HG03439 (cell line): ENCODE measurements around the gene PAQR5.
"Not testable (repeated sequence)": the region's sequence is repeated elsewhere in the genome, so short reads cannot be mapped to it uniquely, and the experiment has no call there.

Experiments used
- ATAC-seq: cut with Tn5 transposase; IDR thresholded peaks from one replicate; pipeline ENCODE4 v1.9.1; 2021; ENCODE audit warnings: mild to moderate bottlenecking, moderate library complexity; ENCODE audit not compliant: unreplicated experiment

The PAQR5 gene

DNA sequence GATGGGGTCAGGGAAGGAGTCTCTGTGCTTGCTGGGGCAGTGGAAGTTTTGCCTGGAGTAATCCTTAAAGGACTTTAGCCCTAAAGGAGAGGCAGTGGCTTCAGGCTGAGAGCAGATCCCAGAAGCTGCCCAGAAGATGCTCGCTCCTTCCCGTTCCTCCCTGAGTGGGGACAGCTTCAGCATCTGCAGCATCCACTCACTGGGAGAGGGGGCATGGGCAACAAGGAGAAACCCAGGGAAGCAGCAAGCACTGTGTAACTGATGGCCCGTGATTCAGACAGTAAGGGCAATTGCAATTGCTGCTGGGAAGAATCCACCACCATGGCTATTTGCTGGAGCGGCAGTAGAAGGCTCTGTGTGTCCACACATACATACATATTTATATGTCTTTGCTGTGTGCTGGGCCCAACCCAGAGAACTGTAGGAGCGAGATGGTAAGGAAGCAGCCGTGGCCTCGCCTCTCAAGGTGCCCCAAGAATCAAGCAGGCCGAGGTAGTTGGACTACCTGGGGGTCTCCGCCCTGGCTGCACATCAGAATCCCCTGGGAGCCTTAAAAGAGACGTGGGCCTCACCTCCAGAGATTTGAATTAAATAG lies 5.8 kb upstream of the PAQR5 start:
- ATAC-seq = no peak

DNA sequence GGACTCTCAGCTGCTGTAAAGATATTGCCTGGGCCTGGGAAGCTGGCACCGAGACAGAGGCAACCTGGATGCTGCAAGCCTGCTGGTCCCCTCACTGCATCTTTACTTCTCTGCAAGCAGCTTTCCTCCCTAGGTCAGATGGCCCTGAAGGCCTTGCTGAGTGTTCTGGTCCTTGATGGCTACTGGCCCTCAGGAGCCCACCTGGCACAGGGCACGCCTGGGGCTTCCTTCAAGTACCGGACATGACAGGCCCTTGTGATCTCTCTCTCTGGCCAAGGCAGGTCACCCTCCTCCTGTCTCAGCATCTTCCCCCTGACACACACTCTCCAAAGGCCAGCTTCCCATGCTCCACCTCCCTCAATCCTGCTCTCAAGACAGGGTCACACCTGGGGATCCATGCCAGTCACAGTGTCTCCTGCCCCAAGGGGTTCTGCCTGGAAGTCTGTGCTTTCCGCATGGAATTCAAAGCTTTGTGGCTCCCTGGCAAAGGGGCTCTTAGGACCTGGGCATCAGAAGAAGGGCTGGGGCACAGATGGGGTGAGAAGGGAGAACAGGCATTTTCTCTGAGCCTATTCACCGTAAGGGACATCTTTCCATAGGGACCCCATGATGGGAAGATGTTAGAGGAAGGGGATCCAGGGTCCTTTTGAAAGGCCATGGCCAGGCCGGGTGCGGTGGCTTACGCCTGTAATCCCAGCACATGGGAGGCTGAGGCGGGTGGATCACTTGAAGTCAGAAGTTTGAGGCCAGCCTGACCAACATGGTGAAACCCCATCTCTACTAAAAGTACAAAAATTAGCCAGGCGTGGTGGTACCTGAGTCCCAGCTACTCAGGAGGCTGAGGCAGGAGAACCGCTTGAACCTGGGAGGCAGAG lies 4.7 kb upstream of the PAQR5 start:
- ATAC-seq = no peak

DNA sequence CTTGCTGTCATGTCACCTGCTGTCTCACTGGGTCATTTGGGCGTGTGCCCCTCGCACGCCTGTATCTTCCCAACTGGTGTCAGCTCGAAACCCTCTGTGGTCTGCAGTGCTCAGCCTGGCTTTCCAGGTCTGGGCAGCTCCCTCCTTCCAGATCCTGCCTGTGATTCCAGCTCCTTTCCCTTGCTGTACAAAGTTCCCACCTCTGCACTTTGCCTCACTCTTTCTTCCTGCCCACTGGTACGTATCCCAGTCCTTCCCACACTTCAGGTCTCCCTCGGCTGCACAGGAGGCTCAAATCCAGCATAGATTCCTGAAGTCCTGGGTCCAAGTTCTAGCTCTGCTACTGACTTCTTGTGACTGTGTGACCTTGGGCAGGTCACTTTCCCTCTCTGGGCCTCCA lies 2.1 kb upstream of the PAQR5 start:
- ATAC-seq = no peak

DNA sequence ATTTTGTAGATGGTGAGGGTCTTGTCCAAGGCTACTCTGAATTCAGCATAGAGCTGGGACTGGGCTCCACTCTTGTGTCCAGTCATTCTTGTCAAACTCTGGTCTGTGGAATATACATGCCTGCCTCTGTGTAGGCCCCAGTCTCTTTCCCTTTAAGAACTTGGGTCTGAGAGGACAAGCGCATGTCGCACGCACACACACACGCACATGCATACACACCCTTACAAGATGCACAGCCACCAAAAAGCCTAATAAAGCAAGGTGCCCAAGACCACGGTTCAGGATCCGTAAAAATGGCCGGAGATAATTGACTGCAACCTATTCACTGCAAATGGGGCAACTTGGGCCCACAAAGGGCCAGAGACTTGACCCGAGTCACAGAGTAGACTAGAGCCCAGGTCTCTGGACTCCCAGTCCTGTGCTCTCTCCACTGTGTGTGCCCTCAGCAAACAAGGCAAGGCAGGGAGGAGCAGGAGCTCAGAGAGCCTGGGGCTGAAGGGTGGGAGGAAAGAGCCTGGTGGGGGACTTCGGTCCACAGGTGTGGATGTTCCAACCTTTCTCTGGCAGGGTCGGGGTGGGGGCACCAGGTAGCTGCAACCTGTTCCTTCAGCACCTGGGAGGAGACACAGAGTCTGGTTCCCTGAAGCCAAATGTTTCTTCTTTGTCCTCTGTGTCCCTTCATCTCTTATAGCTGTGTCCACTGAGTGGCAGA lies 914 bp upstream of the PAQR5 start:
- ATAC-seq = no peak

DNA sequence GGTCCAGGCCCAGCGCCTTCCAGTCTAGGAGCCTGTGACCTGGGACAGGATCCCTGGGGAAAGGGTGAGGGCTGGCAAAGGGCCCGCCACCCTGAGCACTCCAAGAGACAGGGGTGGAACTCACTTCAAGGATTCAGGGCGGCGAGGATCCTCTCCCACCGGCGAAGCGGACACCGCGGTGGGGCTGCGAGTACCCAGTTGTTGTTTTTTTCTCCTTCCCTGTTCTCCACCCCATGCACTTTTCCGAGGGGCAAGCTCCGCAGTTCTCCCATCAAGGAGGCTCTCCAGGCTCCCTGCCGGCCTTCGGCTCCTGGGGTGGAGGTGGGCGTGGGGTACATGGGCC lies 387 bp upstream of the PAQR5 start:
- no peak for ATAC-seq

DNA sequence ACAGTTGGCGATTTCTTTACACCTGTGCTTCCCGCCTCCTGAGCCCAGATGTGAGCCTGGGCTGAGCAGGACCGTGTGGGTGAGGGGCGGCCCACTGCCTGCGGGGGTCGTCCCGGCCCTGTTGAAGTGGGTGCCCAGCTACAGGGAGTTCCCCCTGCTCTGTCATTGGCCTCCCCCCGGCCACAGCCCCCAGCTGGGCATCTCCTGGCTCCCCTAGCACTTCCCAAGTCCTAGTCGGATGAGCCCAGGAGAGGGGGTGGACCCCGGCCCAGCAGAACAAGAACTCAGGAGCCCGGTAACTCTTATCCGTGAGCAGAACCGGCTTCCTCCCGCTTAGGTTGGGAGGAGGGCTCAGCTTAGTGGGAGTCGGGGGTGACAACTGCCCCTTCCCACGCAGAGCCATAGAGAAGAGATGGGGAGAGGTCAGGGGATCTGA lies 757 bp downstream of the PAQR5 start:
- no peak for ATAC-seq

DNA sequence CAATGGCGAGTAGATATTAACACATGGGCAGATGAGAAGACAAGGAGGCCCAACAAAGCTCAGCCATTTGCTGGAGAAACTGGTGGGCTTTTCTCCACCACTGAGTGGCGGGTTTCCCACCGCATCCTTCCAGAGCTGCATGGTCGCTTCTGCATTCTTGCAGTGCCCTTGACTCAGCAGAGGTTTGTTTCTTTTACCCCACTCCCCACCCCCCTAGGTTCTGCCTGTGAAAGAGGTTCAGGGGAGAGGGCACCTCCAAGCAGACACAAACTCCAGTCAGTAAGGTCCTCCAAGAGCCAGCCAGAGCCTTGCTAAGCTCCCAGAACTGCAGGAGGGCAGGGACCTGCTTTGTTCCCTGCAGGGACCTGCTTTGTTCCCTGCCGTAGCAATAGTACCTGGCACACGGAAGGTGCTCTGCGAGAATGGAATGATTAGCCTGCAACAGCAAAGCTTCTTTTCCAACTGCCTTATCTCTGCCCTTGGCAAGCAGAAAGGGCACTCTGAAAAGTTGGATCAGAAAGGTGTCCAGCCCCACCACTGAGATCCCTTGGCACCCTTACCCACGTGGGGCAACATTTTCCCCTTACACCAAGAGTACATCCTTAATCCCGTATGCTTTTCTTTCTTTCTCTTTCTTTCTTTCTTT lies 1.4 kb downstream of the PAQR5 start:
- ATAC-seq = no peak

DNA sequence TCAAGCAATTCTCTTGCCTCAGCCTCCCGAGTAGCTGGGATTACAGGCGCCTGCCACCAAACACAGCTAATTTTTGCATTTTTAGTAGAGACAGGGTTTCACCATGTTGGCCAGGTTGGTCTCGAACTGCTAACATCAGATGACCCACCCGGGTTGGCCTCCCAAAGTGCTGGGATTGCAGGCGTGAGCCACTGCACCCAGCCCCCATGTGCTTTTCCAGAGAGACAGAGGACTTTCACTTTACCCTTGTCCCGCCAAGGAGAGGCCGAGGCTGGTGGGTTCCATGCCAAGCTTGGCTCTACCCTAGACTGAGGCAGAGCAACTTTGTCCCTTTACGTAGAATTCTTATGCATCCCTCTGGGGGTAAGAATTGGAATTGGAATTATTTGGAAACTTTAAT lies 2.4 kb downstream of the PAQR5 start:
- ATAC-seq = not testable (repeated sequence)

DNA sequence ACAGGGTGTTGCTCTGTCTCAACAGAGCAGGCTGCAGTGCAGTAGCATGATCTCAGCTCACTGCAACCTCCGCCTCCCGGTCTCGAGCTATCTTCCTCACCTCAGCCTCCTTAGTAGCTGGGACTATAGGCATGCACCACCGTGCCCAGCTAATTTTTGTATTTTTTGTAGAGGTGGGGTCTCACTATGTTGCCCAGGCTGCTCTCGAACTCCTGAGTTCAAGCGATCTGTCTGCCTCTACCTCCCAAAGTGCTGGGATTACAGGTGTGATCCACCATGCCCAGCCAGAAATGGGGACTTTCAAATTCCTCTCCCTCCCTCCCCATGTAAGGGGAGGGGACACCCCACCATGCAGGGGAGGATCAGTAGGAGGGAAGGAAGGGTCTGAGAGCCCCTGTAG lies 3.4 kb downstream of the PAQR5 start:
- ATAC-seq = not testable (repeated sequence)

DNA sequence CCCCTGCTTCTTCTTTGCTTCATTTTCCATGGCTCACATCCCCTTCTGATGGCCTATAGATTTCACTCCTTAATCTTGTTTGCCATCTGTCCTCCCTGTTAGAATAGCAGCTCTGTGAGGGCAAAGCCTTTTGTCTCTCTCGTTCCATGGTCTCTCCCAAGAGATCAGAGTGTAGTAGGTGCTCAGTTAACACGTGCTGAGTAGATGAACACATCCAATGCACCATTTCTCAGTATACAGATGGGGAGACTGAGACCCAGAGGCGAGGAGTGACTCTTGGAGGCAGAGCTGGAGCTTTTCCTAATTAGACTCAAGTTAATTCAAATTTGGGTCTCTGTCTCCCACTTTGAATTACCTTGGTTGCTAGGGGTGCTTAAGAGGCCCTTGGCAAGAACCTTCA lies 4.2 kb downstream of the PAQR5 start:
- ATAC-seq = no peak

DNA sequence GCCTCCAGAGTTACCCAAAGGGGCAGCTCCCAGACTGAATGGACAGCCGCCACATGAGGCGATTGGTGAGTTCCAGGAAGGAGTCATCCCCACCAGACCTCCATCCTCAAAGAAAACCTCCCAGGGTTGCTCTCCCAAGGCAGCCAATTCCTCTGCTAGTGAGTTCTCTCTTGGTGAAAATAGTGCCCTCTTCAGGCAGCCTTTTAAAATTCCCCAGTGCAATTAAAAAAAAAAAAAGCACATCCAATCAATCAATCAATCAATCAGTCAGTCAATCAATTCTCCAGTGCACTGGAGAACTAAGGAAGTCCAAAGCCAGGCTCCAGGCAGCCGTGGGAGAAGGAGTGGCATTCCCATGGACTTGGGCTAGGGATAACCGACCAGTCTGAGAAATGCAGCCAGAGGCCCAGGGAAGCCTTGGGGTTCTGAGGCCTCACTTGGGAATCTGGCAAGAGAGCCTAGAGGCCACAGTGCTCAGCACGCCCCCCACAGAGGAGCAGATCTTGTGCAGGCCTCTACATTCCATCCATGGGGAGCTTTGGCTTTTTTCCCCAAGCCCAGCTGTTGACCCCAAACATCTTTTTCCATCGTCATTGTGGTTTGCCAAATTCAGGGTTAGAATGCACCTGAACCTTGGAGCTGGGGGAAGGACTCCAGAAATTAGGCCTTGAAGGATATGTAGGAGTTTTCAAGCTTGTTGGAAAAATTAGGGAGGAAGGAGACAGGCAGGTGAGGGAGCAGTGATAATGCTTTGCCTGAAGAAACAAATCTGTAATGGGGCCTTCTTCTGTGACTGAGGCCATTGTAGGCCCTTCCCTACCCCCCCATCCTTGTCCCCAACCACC lies 4.8 kb downstream of the PAQR5 start:
- ATAC-seq = no peak

DNA sequence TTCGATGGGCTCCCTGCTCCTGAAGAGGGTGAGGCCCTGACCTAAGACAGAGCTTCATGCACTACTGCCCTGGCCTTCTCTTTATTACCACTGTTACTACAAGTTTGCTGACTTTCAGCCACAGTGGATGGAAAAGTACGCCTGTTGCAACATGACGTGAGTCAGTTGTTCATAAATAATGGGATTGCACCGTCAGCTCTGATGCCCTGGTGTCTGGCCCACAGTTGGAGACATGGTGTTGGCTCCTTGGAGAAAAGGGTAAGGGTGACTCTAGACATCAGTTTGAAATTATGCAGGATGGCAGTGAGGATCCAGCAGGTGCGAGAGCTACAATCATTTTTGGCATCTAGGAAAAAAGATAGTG lies 5.5 kb downstream of the PAQR5 start:
- no peak for ATAC-seq

DNA sequence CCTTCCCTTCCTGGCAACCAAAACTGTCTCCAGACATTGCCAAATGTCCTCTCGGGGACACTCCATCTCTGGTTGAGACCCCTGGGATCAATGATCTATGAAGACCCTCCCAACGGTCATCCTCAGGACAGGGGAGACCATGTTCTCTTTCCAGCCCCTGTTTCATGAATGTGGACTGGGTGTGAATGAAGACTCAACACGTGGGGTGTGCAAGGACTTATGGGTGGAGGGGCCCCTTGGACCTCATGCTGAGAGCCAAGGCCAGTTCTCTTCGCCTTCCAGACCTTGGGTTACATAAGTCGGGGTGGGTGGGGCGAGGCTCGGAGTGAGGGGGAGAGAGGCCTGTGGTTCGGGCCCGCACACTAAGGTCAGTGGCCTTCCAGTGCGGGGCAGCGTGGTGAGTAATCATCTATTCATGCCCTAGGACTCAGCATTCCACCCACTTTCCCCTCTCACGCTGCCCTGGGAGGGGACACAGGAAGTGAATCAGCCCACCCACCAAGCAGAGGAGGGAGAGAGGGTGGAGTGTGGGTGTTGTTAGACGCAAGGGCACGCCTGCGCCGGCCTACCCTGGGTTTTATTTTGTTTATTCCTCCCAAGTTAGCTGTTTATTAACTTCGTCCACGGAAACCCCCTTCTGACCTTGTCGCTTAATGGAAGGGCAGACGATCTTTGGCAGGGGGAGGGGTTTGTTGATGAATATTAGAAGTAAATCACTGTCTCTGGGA lies 6.7 kb downstream of the PAQR5 start:
- no peak for ATAC-seq

DNA sequence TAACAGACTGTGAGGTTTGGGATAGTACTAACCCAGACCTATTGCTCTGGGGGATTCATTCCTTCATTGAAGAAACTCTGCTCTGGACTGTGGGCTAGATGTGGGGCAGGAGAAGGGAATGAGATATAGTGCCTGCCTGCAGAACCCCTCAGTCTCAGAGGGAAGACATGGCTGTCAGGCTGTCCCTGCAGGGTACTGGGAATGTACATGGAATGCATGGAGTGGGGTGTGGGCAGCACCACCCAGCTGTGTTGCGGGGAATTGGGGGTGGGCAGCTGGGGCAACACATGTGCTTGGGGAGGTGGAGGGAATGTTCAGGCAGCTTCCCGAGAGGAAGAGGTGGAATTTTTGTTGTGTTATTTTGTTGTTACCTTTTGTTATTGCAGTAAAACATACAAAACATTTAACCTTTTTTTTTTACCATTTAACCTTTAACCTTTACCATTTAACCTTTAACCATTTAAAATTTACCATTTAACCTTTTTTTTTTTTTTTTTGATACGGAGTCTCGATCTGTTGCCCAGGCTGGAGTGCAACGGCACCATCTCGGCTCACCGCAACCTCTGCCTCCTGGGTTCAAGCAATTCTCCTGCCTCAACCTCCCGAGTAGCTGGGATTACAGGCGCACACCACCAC lies 7.3 kb downstream of the PAQR5 start:
- no peak for ATAC-seq

DNA sequence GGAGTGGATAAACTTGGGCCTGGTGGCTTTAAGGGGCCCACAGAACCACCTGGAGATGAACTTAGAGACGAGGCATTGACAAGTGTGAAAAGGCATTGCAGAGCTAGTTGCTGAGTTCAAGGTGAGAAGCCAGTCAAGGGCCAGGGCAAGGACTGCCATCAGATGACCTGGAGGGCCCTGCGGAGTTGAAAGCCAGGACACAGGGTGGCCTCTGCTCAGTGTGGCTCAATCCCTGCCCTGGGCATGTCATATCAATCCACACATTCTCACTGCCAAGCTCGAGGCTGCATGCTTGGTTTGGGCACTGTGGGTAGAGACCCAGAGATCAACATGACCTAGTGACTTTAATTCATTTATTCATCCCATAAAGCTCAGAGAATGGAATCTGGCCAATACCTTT lies 9.2 kb downstream of the PAQR5 start:
- ATAC-seq = no peak

DNA sequence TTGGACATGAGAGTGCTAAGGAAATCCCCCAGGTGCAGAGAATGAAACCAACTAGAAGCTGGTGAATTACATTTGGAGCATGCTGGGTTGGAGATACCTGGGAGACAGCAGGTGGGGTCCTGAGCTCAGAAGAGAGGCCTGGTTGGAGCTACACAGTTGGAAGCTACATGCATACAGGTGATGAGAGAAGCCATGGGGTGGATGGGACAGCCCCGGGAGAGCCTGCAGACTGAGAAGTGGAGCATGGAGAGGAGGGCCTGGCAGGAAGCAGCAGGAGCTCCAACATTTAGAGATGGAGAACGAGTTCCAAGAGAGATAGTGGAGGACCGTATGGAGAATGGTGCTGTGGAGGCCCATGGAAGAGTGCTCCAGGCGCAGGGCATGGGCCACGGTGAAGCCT lies 10.2 kb downstream of the PAQR5 start:
- no peak for ATAC-seq

DNA sequence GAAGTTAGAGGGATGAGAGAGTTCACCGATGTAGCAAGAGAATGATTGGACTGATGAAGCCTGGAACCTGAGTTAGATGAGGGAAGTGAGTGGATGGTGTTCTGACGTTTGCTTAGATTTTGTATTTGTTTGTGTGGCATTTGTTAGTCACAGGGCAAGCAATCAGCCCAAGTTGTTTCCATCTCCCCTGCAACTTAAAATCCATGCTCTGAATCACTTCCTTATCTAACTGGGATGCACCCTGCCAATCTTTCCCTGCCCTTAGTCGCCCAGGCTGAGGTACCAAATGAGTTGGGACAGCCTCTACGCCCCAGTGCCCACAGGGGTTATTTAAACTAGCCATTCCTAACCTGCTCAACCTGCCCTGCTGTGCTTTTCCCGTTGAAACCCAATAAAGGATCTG lies 12.6 kb downstream of the PAQR5 start:
- no peak for ATAC-seq

DNA sequence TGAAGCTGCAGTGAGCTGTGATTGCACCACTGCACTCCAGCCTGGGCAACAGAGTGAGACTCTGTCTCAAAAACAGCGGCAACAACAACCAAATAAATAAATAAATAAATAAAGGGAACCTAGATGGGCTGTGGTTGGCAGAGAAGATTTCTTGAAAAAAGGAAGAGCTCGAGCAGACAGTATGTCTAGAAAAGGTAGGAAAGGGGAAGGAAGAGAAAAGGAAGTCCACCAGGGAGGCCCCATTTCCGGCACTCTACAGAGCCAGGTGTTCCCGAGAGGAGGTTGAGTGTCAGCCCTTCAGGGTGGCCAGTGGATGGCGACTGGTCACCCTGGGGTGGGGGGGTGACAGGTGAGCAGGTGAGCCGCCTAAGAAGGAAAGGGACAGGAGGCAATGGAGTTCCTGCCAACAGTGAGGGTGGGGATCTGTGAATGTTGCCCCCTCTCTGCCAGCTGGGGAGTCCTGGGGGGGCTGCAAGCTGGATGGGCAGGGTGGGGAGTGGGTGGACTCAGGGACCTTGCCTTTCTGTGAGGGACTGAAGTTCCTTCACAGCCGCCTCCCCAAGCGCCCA lies 14.8 kb downstream of the PAQR5 start:
- no peak for ATAC-seq

DNA sequence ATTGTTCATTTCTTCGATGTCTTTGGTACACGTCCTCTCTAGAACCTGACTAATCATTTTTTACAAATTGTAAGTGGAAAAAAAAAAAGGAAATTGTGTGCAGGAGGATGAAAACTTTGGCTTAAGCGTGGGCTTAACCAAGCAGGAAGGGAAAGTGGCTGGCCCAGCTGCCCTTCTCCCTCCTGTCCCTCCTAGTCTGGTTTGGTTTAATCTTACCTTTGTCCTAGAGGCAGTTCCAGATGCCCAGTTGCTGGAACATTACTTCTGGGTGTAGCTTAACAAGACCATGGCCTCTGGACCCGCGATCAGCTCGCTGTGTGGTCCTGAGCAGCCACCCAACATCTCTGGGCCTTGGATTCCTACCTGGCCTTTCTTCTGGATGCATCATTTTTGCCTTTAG lies 15.4 kb downstream of the PAQR5 start:
- no peak for ATAC-seq
